ENCODE measurements around the gene ACTG2. TPM values are rescaled to one million over a fixed set of nuclear protein-coding genes. Genes with fewer than 3 reads are reported as not detected.

ACTG2 gene
- total and polyA plus RNA-seq, 4 donors, result 20.5 to 82.9 (median 44.7) TPM

DNA sequence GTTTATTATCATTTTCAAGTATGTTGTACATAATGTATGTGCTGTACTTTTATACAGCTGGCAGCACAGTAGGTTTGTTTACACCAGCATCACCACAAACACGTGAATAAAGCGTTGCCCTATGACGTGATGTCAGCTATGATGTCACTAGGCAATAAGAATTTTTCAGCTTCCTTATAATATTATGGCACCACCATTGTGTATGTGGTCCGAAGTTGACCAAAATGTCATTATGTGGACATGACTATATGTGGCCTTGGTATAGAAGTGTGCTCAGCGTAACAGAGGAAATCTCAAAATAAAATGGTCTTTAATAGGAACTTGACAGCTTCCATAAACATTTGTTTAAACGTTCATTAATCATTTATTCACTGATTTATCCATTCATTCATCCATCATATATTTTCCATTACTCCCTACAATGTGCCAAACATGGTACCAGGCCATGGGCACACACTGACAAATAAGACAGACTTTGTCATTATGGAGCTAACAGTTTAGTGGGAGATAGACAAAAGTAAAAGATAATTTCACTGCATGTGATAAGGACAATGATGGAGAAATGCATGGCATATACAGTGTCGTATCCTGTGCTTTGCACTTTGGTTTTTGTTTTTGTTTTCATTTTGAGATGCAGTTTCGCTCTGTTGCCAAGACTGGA is 18.9 kb downstream of the ACTG2 start:
- Histone ChIP-seq H3K27me3 (ENCODE audit: control insufficient read depth in 3 of 3, insufficient read depth in 3 of 3, low read length in 2 of 3) (no peaks in the 10 kb centered on the region), H3K9ac (ENCODE audit: insufficient read depth in 1 of 2, low read length in 2 of 2) (no peak overlapping the region), H3K36me3 (ENCODE audit: control insufficient read depth in 4 of 4, insufficient read depth in 4 of 4, low read length in 4 of 4) (peaks cover 0 to 2% (median 0%) of the 10 kb centered on the region in 4 donors), H3K4me3 (no peak overlapping the region), H3K4me1 (ENCODE audit: control insufficient read depth in 5 of 5, insufficient read depth in 5 of 5, low read length in 5 of 5) (no peaks in the 10 kb centered on the region), H3K9me3 (ENCODE audit: control insufficient read depth in 4 of 4, insufficient read depth in 3 of 4, low read length in 3 of 4) (no peaks in the 10 kb centered on the region), H3K27ac (ENCODE audit: low read depth in 1 of 2, low read length in 1 of 2) (no peak overlapping the region)
- ATAC-seq (ENCODE audit: insufficient read depth, low FRiP score) (no peak), DNase-seq (no peak)
- WGBS, 2 donors, result 79 to 85% methylated on average over 8 of the region's 8 CpGs
- no peak for TF ChIP-seq CTCF (IDR thresholded peaks at IDR 0.05; ENCODE audit: control extremely low read depth, extremely low read depth)

- WGBS, 2 donors, result 93 to 97% methylated on average over 8 of the region's 8 CpGs
- Histone ChIP-seq H3K36me3 (ENCODE audit: control insufficient read depth in 4 of 4, insufficient read depth in 4 of 4, low read length in 4 of 4) (peaks cover 0 to 2% (median 0%) of the 10 kb centered on the region in 4 donors), H3K9ac (ENCODE audit: insufficient read depth in 1 of 2, low read length in 2 of 2) (no peak overlapping the region), H3K4me1 (ENCODE audit: control insufficient read depth in 5 of 5, insufficient read depth in 5 of 5, low read length in 5 of 5) (no peaks in the 10 kb centered on the region), H3K27ac (ENCODE audit: low read depth in 1 of 2, low read length in 1 of 2) (no peak overlapping the region), H3K4me3 (no peak overlapping the region), H3K27me3 (ENCODE audit: control insufficient read depth in 3 of 3, insufficient read depth in 3 of 3, low read length in 2 of 3) (no peaks in the 10 kb centered on the region), H3K9me3 (ENCODE audit: control insufficient read depth in 4 of 4, insufficient read depth in 3 of 4, low read length in 3 of 4) (no peaks in the 10 kb centered on the region)
- TF ChIP-seq CTCF (IDR thresholded peaks at IDR 0.05; ENCODE audit: control extremely low read depth, extremely low read depth), result no peak
- DNase-seq (no peak), ATAC-seq (ENCODE audit: insufficient read depth, low FRiP score) (no peak)
Measured at GRCh38 chr2:73913414-73914054, 20.7 kb downstream of the ACTG2 start.

DNA sequence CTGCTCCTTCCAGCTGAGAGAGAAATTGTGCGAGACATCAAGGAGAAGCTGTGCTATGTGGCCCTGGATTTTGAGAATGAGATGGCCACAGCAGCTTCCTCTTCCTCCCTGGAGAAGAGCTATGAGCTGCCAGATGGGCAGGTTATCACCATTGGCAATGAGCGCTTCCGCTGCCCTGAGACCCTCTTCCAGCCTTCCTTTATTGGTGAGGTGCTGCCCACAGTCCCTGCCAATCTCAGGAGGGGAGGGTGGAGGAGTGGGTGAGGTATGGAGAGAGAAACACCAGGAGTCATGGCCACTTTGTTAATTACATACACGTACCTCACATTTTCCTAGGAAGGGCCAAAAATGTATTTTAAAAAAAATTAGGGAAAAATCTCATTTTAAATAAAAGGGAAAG is 21.9 kb downstream of the ACTG2 start:
- no peak for DNase-seq
- Histone ChIP-seq H3K9ac (ENCODE audit: insufficient read depth in 1 of 2, low read length in 2 of 2) (no peak overlapping the region), H3K27me3 (ENCODE audit: control insufficient read depth in 3 of 3, insufficient read depth in 3 of 3, low read length in 2 of 3) (peaks cover 0 to 3% (median 0%) of the 10 kb centered on the region in 3 donors), H3K36me3 (ENCODE audit: control insufficient read depth in 4 of 4, insufficient read depth in 4 of 4, low read length in 4 of 4) (peaks cover 0 to 2% (median 0%) of the 10 kb centered on the region in 4 donors), H3K4me3 (no peak overlapping the region), H3K9me3 (ENCODE audit: control insufficient read depth in 4 of 4, insufficient read depth in 3 of 4, low read length in 3 of 4) (peaks cover 0 to 3% (median 0%) of the 10 kb centered on the region in 4 donors), H3K4me1 (ENCODE audit: control insufficient read depth in 5 of 5, insufficient read depth in 5 of 5, low read length in 5 of 5) (no peaks in the 10 kb centered on the region), H3K27ac (ENCODE audit: low read depth in 1 of 2, low read length in 1 of 2) (no peak overlapping the region)
- TF ChIP-seq CTCF (IDR thresholded peaks at IDR 0.05; ENCODE audit: control extremely low read depth, extremely low read depth), result no peak
- WGBS, 2 donors, result 90 to 91% methylated on average over 4 of the region's 4 CpGs
- no peak for ATAC-seq (ENCODE audit: insufficient read depth, low FRiP score)

Data from lung (tissue), 12 donors.